ENCODE data around the gene DGKI. TPM values are rescaled to one million over a fixed set of nuclear protein-coding genes. Genes with fewer than 3 reads are reported as not detected.

DGKI gene
- total RNA-seq, 1 donor from 2014 or later: 5.5 TPM

DNA sequence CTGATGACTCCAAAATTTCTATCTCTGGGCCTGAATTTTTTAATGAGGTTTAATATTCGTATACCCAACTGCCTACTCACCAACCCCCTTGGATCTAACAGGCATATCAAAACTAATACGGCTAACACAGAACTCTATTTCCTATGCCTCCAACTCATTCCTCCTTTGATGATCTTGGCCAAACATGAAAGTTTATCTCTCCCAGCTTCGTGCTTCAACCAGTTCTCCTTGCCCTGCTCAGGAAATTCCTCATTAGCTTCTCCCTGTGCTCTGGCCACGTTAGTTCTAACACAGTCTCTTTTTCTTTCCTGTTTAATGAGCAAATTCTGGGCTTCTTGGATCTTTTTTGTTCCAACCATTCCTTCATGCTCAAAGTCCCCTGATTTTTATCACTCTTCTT lies 364.3 kb downstream of the DGKI start:
- Histone ChIP-seq H3K79me2 (ENCODE audit: low read depth) (no peaks in the 10 kb centered on the region), H3K4me3 (no peak overlapping the region), H4K20me1 (ENCODE audit: low read depth) (no peaks in the 10 kb centered on the region), H3K4me1 (peaks cover 28% of the 10 kb centered on the region), H3K36me3 (no peaks in the 10 kb centered on the region), H3F3A (ENCODE audit: low read depth) (peaks cover 8% of the 10 kb centered on the region), H3K27ac (no peak overlapping the region), H3K9ac (no peak overlapping the region), H3K27me3 (no peaks in the 10 kb centered on the region), H2AFZ (replicated peaks) (no peak overlapping the region), H3K9me3 (ENCODE audit: low read depth) (peaks cover 5% of the 10 kb centered on the region), H3K4me2 (no peak overlapping the region)
- Mint-ChIP-seq H3K4me1 (peaks cover 5% of the 10 kb centered on the region), H3K27ac (no peak overlapping the region), H3K36me3 (no peaks in the 10 kb centered on the region), H3K27me3 (ENCODE audit: insufficient read depth, low read depth) (peaks cover 4% of the 10 kb centered on the region), H3K4me3 (no peak overlapping the region), H3K9me3 (no peaks in the 10 kb centered on the region)
- DNase-seq (ENCODE audit: low spot score): no peak
- TF ChIP-seq EZH2 (IDR thresholded peaks at IDR 0.05): no peak
- TF ChIP-seq, protein P1, sequence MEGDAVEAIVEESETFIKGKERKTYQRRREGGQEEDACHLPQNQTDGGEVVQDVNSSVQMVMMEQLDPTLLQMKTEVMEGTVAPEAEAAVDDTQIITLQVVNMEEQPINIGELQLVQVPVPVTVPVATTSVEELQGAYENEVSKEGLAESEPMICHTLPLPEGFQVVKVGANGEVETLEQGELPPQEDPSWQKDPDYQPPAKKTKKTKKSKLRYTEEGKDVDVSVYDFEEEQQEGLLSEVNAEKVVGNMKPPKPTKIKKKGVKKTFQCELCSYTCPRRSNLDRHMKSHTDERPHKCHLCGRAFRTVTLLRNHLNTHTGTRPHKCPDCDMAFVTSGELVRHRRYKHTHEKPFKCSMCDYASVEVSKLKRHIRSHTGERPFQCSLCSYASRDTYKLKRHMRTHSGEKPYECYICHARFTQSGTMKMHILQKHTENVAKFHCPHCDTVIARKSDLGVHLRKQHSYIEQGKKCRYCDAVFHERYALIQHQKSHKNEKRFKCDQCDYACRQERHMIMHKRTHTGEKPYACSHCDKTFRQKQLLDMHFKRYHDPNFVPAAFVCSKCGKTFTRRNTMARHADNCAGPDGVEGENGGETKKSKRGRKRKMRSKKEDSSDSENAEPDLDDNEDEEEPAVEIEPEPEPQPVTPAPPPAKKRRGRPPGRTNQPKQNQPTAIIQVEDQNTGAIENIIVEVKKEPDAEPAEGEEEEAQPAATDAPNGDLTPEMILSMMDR (IDR thresholded peaks at IDR 0.05): no peak
- no peak for TF ChIP-seq EZH2phosphoT487 (IDR thresholded peaks at IDR 0.05)

DNA sequence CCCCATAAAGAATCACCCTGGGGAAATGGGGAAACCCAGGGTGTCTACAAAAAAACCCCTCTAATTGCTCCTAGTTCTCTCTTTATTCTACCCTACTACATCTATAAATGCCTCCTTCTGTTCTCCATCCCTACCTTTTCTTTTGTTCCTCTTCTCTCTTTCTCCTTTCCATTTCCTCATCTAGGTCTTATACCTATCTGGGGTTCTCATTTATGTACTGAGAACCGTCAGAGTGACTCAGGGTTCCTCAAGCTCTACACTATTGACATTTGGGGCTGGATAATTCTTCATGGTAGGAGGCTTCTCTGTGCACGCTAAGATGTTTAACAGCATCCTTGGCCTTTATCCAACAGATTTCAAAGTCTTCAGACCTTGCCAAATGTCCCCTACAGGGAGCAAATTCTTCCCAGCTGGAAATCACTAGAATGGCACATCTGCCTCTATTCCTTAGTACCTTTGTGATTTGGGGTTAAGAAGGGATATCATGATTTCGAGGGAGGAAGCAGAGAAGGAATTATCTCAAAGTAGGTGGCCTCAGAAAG lies 365.9 kb downstream of the DGKI start:
- Mint-ChIP-seq H3K27me3 (ENCODE audit: insufficient read depth, low read depth) (peaks cover 4% of the 10 kb centered on the region), H3K36me3 (no peaks in the 10 kb centered on the region), H3K9me3 (no peaks in the 10 kb centered on the region), H3K4me3 (no peak overlapping the region), H3K27ac (no peak overlapping the region), H3K4me1 (peaks cover 12% of the 10 kb centered on the region)
- TF ChIP-seq EZH2 (IDR thresholded peaks at IDR 0.05) (no peak), EZH2phosphoT487 (IDR thresholded peaks at IDR 0.05) (no peak)
- TF ChIP-seq, protein P1 (IDR thresholded peaks at IDR 0.05): no peak
- H3K27ac ChIP-seq: no peak overlapping the region
- peaks cover 8% of the 10 kb centered on the region for H3F3A ChIP-seq (ENCODE audit: low read depth)
- no peaks in the 10 kb centered on the region for H3K27me3 ChIP-seq
- H2AFZ ChIP-seq (replicated peaks): no peak overlapping the region
- peaks cover 21% of the 10 kb centered on the region for H3K4me1 ChIP-seq
- H3K4me2 ChIP-seq: no peak overlapping the region
- no peaks in the 10 kb centered on the region for H4K20me1 ChIP-seq (ENCODE audit: low read depth)
- no peaks in the 10 kb centered on the region for H3K79me2 ChIP-seq (ENCODE audit: low read depth)
- no peak for DNase-seq (ENCODE audit: low spot score)
- H3K9me3 ChIP-seq (ENCODE audit: low read depth): peaks cover 5% of the 10 kb centered on the region
- H3K4me3 ChIP-seq: no peak overlapping the region
- H3K9ac ChIP-seq: no peak overlapping the region
- no peaks in the 10 kb centered on the region for H3K36me3 ChIP-seq

DNA sequence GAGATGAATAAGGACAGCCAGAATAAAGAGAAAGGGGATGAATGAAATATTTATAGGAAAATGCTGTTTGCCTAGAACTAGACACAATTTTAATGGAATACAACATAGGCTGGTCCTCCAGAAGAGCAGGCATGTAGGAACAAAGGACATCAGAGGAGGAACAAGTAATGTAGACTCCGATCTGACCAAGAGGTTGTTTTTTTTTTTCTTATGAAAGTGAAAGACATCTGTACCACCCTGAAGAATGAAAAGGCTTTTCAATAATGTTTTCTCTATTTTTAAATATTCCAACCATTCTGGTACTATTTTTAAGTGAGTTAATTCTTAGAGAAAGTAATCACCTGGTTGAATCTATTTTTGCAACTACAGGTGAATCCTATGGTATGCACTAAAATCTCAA lies 366.4 kb downstream of the DGKI start:
- DNase-seq (ENCODE audit: low spot score): no peak
- Mint-ChIP-seq H3K4me3 (no peak overlapping the region), H3K36me3 (no peaks in the 10 kb centered on the region), H3K27me3 (ENCODE audit: insufficient read depth, low read depth) (peaks cover 4% of the 10 kb centered on the region), H3K4me1 (peaks cover 12% of the 10 kb centered on the region), H3K9me3 (no peaks in the 10 kb centered on the region), H3K27ac (no peak overlapping the region)
- H3K36me3 ChIP-seq: no peaks in the 10 kb centered on the region
- no peak overlapping the region for H2AFZ ChIP-seq (replicated peaks)
- H3F3A ChIP-seq (ENCODE audit: low read depth): peaks cover 8% of the 10 kb centered on the region
- H3K4me3 ChIP-seq: no peak overlapping the region
- H4K20me1 ChIP-seq (ENCODE audit: low read depth): no peaks in the 10 kb centered on the region
- no peak overlapping the region for H3K27ac ChIP-seq
- H3K79me2 ChIP-seq (ENCODE audit: low read depth): no peaks in the 10 kb centered on the region
- H3K27me3 ChIP-seq: no peaks in the 10 kb centered on the region
- peaks cover 5% of the 10 kb centered on the region for H3K9me3 ChIP-seq (ENCODE audit: low read depth)
- no peak overlapping the region for H3K4me2 ChIP-seq
- no peak overlapping the region for H3K9ac ChIP-seq
- TF ChIP-seq EZH2phosphoT487 (IDR thresholded peaks at IDR 0.05) (no peak), EZH2 (IDR thresholded peaks at IDR 0.05) (no peak)
- TF ChIP-seq, protein P1 (IDR thresholded peaks at IDR 0.05): no peak
- H3K4me1 ChIP-seq: peaks cover 16% of the 10 kb centered on the region

All from neural progenitor cell (in vitro differentiated cells).